ENCODE measurements around the gene SLCO4A1.

DNA sequence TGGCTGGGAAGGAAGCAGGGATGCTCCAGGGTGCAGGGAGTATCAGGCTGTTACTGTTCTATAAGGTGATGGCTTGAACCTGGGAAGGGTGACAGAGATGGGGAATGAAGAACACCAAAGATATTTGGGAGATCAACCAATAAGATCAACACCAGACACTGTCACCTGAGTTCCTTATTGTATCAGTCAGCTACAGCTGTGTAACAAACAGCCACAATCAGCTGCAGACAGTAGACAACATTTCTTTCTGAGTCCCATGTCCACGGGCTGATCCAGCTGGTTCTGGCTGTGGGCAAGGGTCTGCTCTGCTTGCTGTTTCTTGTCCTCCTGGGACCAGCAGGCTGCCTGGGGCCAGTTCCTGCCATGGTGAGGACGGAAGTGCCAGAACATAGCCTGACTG is 31.3 kb upstream of the SLCO4A1 start:
- TF ChIP-seq, protein P1, sequence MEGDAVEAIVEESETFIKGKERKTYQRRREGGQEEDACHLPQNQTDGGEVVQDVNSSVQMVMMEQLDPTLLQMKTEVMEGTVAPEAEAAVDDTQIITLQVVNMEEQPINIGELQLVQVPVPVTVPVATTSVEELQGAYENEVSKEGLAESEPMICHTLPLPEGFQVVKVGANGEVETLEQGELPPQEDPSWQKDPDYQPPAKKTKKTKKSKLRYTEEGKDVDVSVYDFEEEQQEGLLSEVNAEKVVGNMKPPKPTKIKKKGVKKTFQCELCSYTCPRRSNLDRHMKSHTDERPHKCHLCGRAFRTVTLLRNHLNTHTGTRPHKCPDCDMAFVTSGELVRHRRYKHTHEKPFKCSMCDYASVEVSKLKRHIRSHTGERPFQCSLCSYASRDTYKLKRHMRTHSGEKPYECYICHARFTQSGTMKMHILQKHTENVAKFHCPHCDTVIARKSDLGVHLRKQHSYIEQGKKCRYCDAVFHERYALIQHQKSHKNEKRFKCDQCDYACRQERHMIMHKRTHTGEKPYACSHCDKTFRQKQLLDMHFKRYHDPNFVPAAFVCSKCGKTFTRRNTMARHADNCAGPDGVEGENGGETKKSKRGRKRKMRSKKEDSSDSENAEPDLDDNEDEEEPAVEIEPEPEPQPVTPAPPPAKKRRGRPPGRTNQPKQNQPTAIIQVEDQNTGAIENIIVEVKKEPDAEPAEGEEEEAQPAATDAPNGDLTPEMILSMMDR (optimal IDR thresholded peaks at IDR 0.05 in 1 of 3, IDR thresholded peaks at IDR 0.05 in 1 of 3, conservative IDR thresholded peaks at IDR 0.05 in 1 of 3; ENCODE audit: extremely low read depth in 1 of 3, insufficient read depth in 2 of 3, low read length in 3 of 3), result no peak
- no peak for TF ChIP-seq EZH2 (IDR thresholded peaks at IDR 0.05; ENCODE audit: low read length)
